ENCODE measurements around the gene ELOA2.

DNA sequence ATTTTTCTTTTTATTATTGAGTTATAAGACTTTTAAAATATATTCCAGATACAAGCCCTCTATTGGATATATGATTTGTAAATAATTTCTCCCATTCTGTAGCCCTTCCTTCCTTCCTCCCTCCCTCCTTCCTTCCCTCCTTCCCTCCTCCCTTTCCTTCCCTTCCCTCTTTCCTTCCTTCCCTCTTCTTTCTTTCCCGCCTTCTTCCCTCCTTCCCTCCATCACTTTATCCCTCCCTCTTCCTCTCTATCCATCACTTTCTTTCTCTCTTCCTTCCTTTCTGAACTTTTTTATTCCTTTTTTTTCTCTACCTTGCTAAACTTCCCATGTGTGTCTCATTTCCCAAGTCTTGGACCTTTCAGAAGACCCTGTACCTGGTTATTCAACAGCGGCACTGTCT lies 45.5 kb upstream of the ELOA2 start:
- no peak for TF ChIP-seq POLR2AphosphoS5 (IDR thresholded peaks at IDR 0.05)
- TF ChIP-seq, protein P1, sequence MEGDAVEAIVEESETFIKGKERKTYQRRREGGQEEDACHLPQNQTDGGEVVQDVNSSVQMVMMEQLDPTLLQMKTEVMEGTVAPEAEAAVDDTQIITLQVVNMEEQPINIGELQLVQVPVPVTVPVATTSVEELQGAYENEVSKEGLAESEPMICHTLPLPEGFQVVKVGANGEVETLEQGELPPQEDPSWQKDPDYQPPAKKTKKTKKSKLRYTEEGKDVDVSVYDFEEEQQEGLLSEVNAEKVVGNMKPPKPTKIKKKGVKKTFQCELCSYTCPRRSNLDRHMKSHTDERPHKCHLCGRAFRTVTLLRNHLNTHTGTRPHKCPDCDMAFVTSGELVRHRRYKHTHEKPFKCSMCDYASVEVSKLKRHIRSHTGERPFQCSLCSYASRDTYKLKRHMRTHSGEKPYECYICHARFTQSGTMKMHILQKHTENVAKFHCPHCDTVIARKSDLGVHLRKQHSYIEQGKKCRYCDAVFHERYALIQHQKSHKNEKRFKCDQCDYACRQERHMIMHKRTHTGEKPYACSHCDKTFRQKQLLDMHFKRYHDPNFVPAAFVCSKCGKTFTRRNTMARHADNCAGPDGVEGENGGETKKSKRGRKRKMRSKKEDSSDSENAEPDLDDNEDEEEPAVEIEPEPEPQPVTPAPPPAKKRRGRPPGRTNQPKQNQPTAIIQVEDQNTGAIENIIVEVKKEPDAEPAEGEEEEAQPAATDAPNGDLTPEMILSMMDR (IDR thresholded peaks at IDR 0.05), result no peak

Data from suprapubic skin (tissue), 3 donors.